Body of pancreas (tissue), 4 donors: ENCODE measurements around the gene MAPK8IP3. TPM values are rescaled to one million over a fixed set of nuclear protein-coding genes. Genes with fewer than 3 reads are reported as not detected.
A peak's percentile ranks its signal among the peaks of the same experiment; 100 is the strongest.

ENCODE experiments used
- ATAC-seq: fragments of 150-250 bp; one replicate; pipeline ENCODE4 v1.9.1; 2016
- DNase-seq, 4 donors: peaks; one replicate each; pipeline ENCODE4 v3.0.0-alpha.2; 2019
- H3K27ac ChIP-seq, 4 donors: fragments of 200-600 bp; sonication (generic); 1 replicate in 3 of 4; 2 replicates in 1 of 4; pipeline versions ENCODE4 v1.5.1 to v1.6.1; 2016 to 2019; ENCODE audit warnings: mild to moderate bottlenecking in 1 of 4, mixed read lengths in 1 of 4, moderate library complexity in 1 of 4
- H3K27me3 ChIP-seq, 2 donors: fragments of 200-600 bp; sonication (generic); one replicate each; pipeline ENCODE4 v1.6.0; 2016; ENCODE audit warnings: mild to moderate bottlenecking in 1 of 2
- H3K36me3 ChIP-seq, 2 donors: fragments of 200-600 bp; sonication (generic); replicated peaks in 1 of 2; 2 replicates each; pipeline ENCODE4 v1.5.1; 2016; ENCODE audit warnings: low read depth in 2 of 2; ENCODE audit not compliant: insufficient read depth in 1 of 2
- H3K4me1 ChIP-seq: fragments of 200-600 bp; sonication (generic); one replicate; pipeline ENCODE4 v1.6.0; 2016
- H3K4me3 ChIP-seq, 2 donors: fragments of 200-600 bp; sonication (generic); 1 replicate in 1 of 2; 2 replicates in 1 of 2; pipeline ENCODE4 v1.5.1; 2016 to 2019
- H3K9me3 ChIP-seq, 3 donors: fragments of 200-600 bp; sonication (generic); 1 replicate in 2 of 3; 2 replicates in 1 of 3; pipeline ENCODE4 v1.5.1; 2016
- POLR2A ChIP-seq, 3 donors: fragments of 450-650 bp; IDR thresholded peaks; one replicate each; pipeline ENCODE4 v1.6.1; 2016; ENCODE audit warnings: antibody characterized with exemption in 3 of 3, mild to moderate bottlenecking in 2 of 3
- WGBS, 2 donors: methylation state at CpG; one replicate each; pipeline ENCODE4 v1.1.5; 2017; 5-methylcytosine and 5-hydroxymethylcytosine counted together
- intact Hi-C: fragments of 100-400 bp; cut with DNase I; formaldehyde crosslinking; loops from one replicate; pipeline ENCODE4 v1.15.1; 2023
- total RNA-seq, 2 donors: library from RNA; depleted of rRNA; stranded (reverse); fragments of >200 nt; gene quantifications; one replicate each; pipeline ENCODE4 v1.1.0, GENCODE V29; 2016
- TF ChIP-seq, protein P1 (sequence below), 7 experiments: fragments of 450-650 bp in 4 of 7; fragments of 200-600 bp in 3 of 7; sonication (generic) in 3 of 7; IDR thresholded peaks; one replicate each; pipeline ENCODE4 v1.5.1; 2016 to 2019; ENCODE audit warnings: antibody characterized with exemption in 7 of 7

The MAPK8IP3 gene
- total RNA-seq, 2 donors from 2014 or later, result 79.9 to 103 TPM

GRCh38 chr16:1787322-1788094, 81.5 kb downstream of the MAPK8IP3 start:
- Histone ChIP-seq H3K4me3 (no peak overlapping the region), H3K4me1 (peaks cover 25% of the 10 kb centered on the region), H3K27me3 (no peaks in the 10 kb centered on the region), H3K36me3 (peaks cover 0 to 6% of the 10 kb centered on the region in 2 donors), H3K27ac (no peak overlapping the region), H3K9me3 (no peaks in the 10 kb centered on the region)
- intact Hi-C loops, result no loop called here
- WGBS, 2 donors, result 91 to 93% methylated on average over 28 to 44 of the region's 44 CpGs
- peak in 3 of 4 donors; percentile 10 to 13 (median 12) for DNase-seq
- ATAC-seq, result no peak
- TF ChIP-seq POLR2A (IDR thresholded peaks at IDR 0.05), result no peak
- TF ChIP-seq, protein P1, sequence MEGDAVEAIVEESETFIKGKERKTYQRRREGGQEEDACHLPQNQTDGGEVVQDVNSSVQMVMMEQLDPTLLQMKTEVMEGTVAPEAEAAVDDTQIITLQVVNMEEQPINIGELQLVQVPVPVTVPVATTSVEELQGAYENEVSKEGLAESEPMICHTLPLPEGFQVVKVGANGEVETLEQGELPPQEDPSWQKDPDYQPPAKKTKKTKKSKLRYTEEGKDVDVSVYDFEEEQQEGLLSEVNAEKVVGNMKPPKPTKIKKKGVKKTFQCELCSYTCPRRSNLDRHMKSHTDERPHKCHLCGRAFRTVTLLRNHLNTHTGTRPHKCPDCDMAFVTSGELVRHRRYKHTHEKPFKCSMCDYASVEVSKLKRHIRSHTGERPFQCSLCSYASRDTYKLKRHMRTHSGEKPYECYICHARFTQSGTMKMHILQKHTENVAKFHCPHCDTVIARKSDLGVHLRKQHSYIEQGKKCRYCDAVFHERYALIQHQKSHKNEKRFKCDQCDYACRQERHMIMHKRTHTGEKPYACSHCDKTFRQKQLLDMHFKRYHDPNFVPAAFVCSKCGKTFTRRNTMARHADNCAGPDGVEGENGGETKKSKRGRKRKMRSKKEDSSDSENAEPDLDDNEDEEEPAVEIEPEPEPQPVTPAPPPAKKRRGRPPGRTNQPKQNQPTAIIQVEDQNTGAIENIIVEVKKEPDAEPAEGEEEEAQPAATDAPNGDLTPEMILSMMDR (IDR thresholded peaks at IDR 0.05), result no peak

GRCh38 chr16:1788095-1788707, 82.2 kb downstream of the MAPK8IP3 start:
- peak in 2 of 4 donors; percentile 6 to 9 for DNase-seq
- no peak overlapping the region for H3K27ac ChIP-seq
- WGBS, 2 donors, result 90% methylated on average over 4 to 36 of the region's 38 CpGs
- H3K4me3 ChIP-seq, result no peak overlapping the region
- no peaks in the 10 kb centered on the region for H3K9me3 ChIP-seq
- no peak for TF ChIP-seq POLR2A (IDR thresholded peaks at IDR 0.05)
- TF ChIP-seq, protein P1 (IDR thresholded peaks at IDR 0.05), result no peak
- H3K27me3 ChIP-seq, result no peaks in the 10 kb centered on the region
- intact Hi-C loops, result no loop called here
- H3K4me1 ChIP-seq, result peaks cover 30% of the 10 kb centered on the region
- no peak for ATAC-seq
- H3K36me3 ChIP-seq, result peaks cover 0 to 6% of the 10 kb centered on the region in 2 donors

- Histone ChIP-seq H3K36me3 (peaks cover 0 to 6% of the 10 kb centered on the region in 2 donors), H3K9me3 (no peaks in the 10 kb centered on the region), H3K27ac (no peak overlapping the region), H3K27me3 (no peaks in the 10 kb centered on the region), H3K4me3 (no peak overlapping the region), H3K4me1 (peaks cover 32% of the 10 kb centered on the region)
- ATAC-seq, result no peak
- peak in 1 of 4 donors; percentile 14 for DNase-seq
- TF ChIP-seq POLR2A (IDR thresholded peaks at IDR 0.05), result no peak
- WGBS, 2 donors, result 63% methylated on average over 17 of the region's 19 CpGs; no CpG with 5 or more reads in 1 of the 2 donors
- intact Hi-C loops, result no loop called here
Measured at GRCh38 chr16:1788708-1789100, 82.7 kb downstream of the MAPK8IP3 start.

- ATAC-seq, result no peak
- Histone ChIP-seq H3K4me3 (no peak overlapping the region), H3K4me1 (peaks cover 32% of the 10 kb centered on the region), H3K27ac (no peak overlapping the region), H3K27me3 (no peaks in the 10 kb centered on the region), H3K9me3 (no peaks in the 10 kb centered on the region), H3K36me3 (peaks cover 0 to 6% of the 10 kb centered on the region in 2 donors)
- peak in 1 of 4 donors; percentile 13 for DNase-seq
- intact Hi-C loops, result no loop called here
- WGBS, 2 donors, result 88 to 90% methylated on average over 8 to 25 of the region's 25 CpGs
- TF ChIP-seq POLR2A (IDR thresholded peaks at IDR 0.05), result no peak
- TF ChIP-seq, protein P1 (IDR thresholded peaks at IDR 0.05), result no peak
Measured at GRCh38 chr16:1789643-1790045, 83.6 kb downstream of the MAPK8IP3 start.

DNA sequence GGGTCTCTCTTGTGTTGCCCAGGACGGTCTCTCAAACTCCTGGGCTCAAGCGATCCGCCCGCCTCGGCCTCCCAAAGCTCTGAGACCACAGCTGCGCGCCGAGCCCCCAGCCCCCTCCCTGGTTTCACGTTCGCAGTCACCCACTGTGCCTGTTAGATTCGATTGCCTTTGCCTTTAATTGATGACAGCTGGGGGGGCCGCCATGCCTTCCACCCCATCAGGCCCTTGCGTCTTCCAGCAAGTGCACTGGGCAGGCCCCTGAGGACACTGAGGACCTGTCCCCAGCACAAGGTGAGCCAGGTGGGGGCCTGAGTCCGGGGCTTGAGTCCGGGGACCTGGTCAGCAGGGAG, 84.2 kb downstream of the MAPK8IP3 start:
- Histone ChIP-seq H3K9me3 (no peaks in the 10 kb centered on the region), H3K27ac (no peak overlapping the region), H3K4me3 (no peak overlapping the region), H3K36me3 (peaks cover 0 to 6% of the 10 kb centered on the region in 2 donors), H3K4me1 (peaks cover 32% of the 10 kb centered on the region), H3K27me3 (no peaks in the 10 kb centered on the region)
- DNase-seq, result no peak
- WGBS, 2 donors, result 93% methylated on average over 15 of the region's 15 CpGs
- ATAC-seq, result no peak
- intact Hi-C loops, result no loop called here
- TF ChIP-seq, protein P1 (IDR thresholded peaks at IDR 0.05), result no peak
- TF ChIP-seq POLR2A (IDR thresholded peaks at IDR 0.05), result no peak
